ENCODE measurements around the gene RPRD1B. TPM values are rescaled to one million over a fixed set of nuclear protein-coding genes. Genes with fewer than 3 reads are reported as not detected.

The RPRD1B gene
- polyA plus RNA-seq, 1 of the 3 experiments (the other 2 are of a cell fraction), result 11.8 TPM

DNA sequence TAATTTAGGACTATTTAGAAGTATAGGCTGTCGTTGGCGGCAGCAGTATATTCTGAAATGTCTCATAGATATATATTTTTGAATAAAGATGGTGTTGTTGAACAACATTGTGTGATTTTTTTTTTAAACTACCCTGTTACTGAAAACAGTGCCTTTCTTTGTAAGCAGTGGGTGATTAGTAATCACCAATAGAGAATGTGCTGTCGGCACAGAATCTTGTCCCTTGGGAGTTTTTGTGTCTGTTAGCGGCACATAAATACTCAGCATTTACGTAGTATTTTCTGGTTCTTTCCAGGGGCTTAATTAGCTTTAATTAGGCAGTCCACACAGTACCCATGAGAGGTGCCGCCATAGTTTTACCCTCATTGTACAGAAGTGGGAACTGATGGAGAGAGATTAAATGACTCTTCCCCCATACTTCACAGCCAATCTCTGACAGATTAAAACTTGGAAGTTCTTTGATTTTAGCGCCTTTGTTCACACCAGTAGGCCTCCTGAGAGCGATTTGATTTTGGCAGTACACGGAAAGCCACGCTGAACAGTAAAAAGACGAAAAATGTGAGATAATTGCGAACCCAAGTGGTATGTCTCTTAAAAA is 58.8 kb downstream of the RPRD1B start:
- Histone ChIP-seq H3K27ac (ENCODE audit: low read depth in 2 of 2, low read length in 1 of 2) (no peak overlapping the region), H3K4me3 (ENCODE audit: low read depth in 2 of 2, low read length in 1 of 2) (no peak overlapping the region), H4K20me1 (ENCODE audit: insufficient read depth) (no peaks in the 10 kb centered on the region), H3K9ac (no peak overlapping the region), H2AFZ (ENCODE audit: low read depth) (no peak overlapping the region), H3K9me2 (no peaks in the 10 kb centered on the region), H3K4me1 (ENCODE audit: control insufficient read depth in 1 of 2, insufficient read depth in 2 of 2, low read depth in 1 of 2, low read length in 1 of 2) (peaks cover 16 to 38% of the 10 kb centered on the region in 2 experiments), H3K36me3 (replicated peaks in 1 of 2; ENCODE audit: control insufficient read depth in 1 of 2, insufficient read depth in 2 of 2, low read length in 1 of 2) (peaks cover 33 to 48% of the 10 kb centered on the region in 2 experiments), H3F3A (replicated peaks; ENCODE audit: insufficient read depth) (peaks cover 13% of the 10 kb centered on the region), H3K9me3 (no peaks in the 10 kb centered on the region), H3K27me3 (ENCODE audit: insufficient read depth) (no peaks in the 10 kb centered on the region), H3K4me2 (no peak overlapping the region), H3K79me2 (ENCODE audit: insufficient read depth) (no peaks in the 10 kb centered on the region)
- no peak for DNase-seq
- 97% methylated on average over 12 of the region's 12 CpGs for WGBS (ENCODE audit: low lambda C conversion rate)
- POLR2A ChIA-PET, result no interaction called here
- CTCF ChIA-PET, result interaction anchor here (1.0 to 12.9 kb wide), 3 partner anchors 16 to 129 kb away, joined by 3 to 118 read pairs (median 20); no protein-coding TSS in a partner anchor
- TF ChIP-seq GATA2 (CRISPR knock-in tag; IDR thresholded peaks at IDR 0.05), result no peak
- TF ChIP-seq, protein P1, sequence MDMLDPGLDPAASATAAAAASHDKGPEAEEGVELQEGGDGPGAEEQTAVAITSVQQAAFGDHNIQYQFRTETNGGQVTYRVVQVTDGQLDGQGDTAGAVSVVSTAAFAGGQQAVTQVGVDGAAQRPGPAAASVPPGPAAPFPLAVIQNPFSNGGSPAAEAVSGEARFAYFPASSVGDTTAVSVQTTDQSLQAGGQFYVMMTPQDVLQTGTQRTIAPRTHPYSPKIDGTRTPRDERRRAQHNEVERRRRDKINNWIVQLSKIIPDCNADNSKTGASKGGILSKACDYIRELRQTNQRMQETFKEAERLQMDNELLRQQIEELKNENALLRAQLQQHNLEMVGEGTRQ (IDR thresholded peaks at IDR 0.05; ENCODE audit: borderline replicate concordance, low read depth, low read length), result no peak

DNA sequence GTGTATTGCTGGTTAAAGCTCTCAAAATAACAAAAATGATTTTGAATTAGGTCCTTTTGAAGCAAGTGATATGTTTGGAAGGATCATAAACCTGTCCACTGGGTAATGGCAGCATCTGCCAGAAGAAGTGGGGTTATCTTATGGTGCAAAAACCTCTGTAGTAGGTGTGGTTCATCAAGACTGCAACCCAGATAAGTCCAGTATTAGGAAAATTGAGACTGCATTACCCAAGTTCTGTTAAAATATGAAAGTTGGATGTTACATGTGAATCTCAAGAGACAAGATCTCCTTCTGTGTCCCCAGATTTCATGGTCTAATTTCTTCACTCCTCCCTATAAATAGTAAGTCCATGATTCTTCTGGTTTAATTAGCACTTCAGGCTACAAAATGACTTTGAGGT is 59.4 kb downstream of the RPRD1B start:
- ChIA-PET CTCF (interaction anchor here (1.0 to 12.9 kb wide), 4 partner anchors 16 to 129 kb away, joined by 3 to 118 read pairs (median 16); no protein-coding TSS in a partner anchor), POLR2A (no interaction called here)
- H3K36me3 ChIP-seq (replicated peaks in 1 of 2; ENCODE audit: control insufficient read depth in 1 of 2, insufficient read depth in 2 of 2, low read length in 1 of 2), result peaks cover 29 to 42% of the 10 kb centered on the region in 2 experiments
- no peaks in the 10 kb centered on the region for H3K27me3 ChIP-seq (ENCODE audit: insufficient read depth)
- no peak overlapping the region for H3K4me2 ChIP-seq
- no peaks in the 10 kb centered on the region for H3K9me3 ChIP-seq
- H3K9ac ChIP-seq, result no peak overlapping the region
- H3K79me2 ChIP-seq (ENCODE audit: insufficient read depth), result no peaks in the 10 kb centered on the region
- H2AFZ ChIP-seq (ENCODE audit: low read depth), result no peak overlapping the region
- H3F3A ChIP-seq (replicated peaks; ENCODE audit: insufficient read depth), result peaks cover 13% of the 10 kb centered on the region
- no peak overlapping the region for H3K4me3 ChIP-seq (ENCODE audit: low read depth in 2 of 2, low read length in 1 of 2)
- TF ChIP-seq SIN3A (IDR thresholded peaks at IDR 0.05; ENCODE audit: borderline replicate concordance, low read depth, low read length), result no peak
- TF ChIP-seq CHD2 (IDR thresholded peaks at IDR 0.05; ENCODE audit: low read length, partially characterized antibody), result no peak
- no peak for TF ChIP-seq POLR2AphosphoS5 (IDR thresholded peaks at IDR 0.05; ENCODE audit: low read depth, low read length)
- TF ChIP-seq, protein P2, sequence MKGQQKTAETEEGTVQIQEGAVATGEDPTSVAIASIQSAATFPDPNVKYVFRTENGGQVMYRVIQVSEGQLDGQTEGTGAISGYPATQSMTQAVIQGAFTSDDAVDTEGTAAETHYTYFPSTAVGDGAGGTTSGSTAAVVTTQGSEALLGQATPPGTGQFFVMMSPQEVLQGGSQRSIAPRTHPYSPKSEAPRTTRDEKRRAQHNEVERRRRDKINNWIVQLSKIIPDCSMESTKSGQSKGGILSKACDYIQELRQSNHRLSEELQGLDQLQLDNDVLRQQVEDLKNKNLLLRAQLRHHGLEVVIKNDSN (IDR thresholded peaks at IDR 0.05; ENCODE audit: borderline replicate concordance, low read depth), result no peak
- TF ChIP-seq MEF2A (IDR thresholded peaks at IDR 0.05; ENCODE audit: borderline replicate concordance, low read depth), result no peak
- TF ChIP-seq EZH2phosphoT487 (IDR thresholded peaks at IDR 0.05; ENCODE audit: borderline replicate concordance, low read depth), result no peak
- no peak for TF ChIP-seq RAD21 (IDR thresholded peaks at IDR 0.05; ENCODE audit: low read length)
- no peak for TF ChIP-seq NRF1 (IDR thresholded peaks at IDR 0.05; ENCODE audit: low read depth, low read length)
- no peak for DNase-seq
- no peak overlapping the region for H3K27ac ChIP-seq (ENCODE audit: low read depth in 2 of 2, low read length in 1 of 2)
- H3K9me2 ChIP-seq, result no peaks in the 10 kb centered on the region
- no peaks in the 10 kb centered on the region for H4K20me1 ChIP-seq (ENCODE audit: insufficient read depth)
- H3K4me1 ChIP-seq (ENCODE audit: control insufficient read depth in 1 of 2, insufficient read depth in 2 of 2, low read depth in 1 of 2, low read length in 1 of 2), result peaks cover 16 to 38% of the 10 kb centered on the region in 2 experiments
